ENCODE data around the gene NAV2.

NAV2 gene

GRCh38 chr11:19788435-19788834 lies 75.8 kb downstream of the NAV2 start:
- no peak for DNase-seq

- DNase-seq = no peak
These were observed 76.6 kb downstream of the NAV2 start for GRCh38 chr11:19789245-19789644.

GRCh38 chr11:19789835-19790710 lies 77.4 kb downstream of the NAV2 start:
- no peak for DNase-seq

- DNase-seq = no peak
These were observed 78.4 kb downstream of the NAV2 start for GRCh38 chr11:19790831-19791552.

GRCh38 chr11:19792510-19792909 lies 79.9 kb downstream of the NAV2 start:
- DNase-seq = no peak

GRCh38 chr11:19793326-19793725 lies 80.7 kb downstream of the NAV2 start:
- no peak for DNase-seq

- no peak for DNase-seq
These were observed 81.5 kb downstream of the NAV2 start for GRCh38 chr11:19794161-19794560.

- DNase-seq = no peak
These were observed 82.4 kb downstream of the NAV2 start for GRCh38 chr11:19795082-19795481.

GRCh38 chr11:19800162-19800561 lies 87.5 kb downstream of the NAV2 start:
- no peak for DNase-seq

GRCh38 chr11:19800714-19801519 lies 88.3 kb downstream of the NAV2 start:
- no peak for DNase-seq

- DNase-seq = no peak
These were observed 90.2 kb downstream of the NAV2 start for GRCh38 chr11:19802773-19803293.

- DNase-seq = no peak
These were observed 90.9 kb downstream of the NAV2 start for GRCh38 chr11:19803506-19803998.

GRCh38 chr11:19805376-19805775 lies 92.7 kb downstream of the NAV2 start:
- DNase-seq = no peak

GRCh38 chr11:19805827-19806226 lies 93.2 kb downstream of the NAV2 start:
- DNase-seq = no peak

- DNase-seq = no peak
These were observed 93.6 kb downstream of the NAV2 start for GRCh38 chr11:19806251-19806650.

GRCh38 chr11:19808076-19808911 lies 95.7 kb downstream of the NAV2 start:
- no peak for DNase-seq

- DNase-seq = no peak
These were observed 98.2 kb downstream of the NAV2 start for GRCh38 chr11:19810852-19811251.

GRCh38 chr11:19811380-19811779 lies 98.7 kb downstream of the NAV2 start:
- DNase-seq = no peak

- no peak for DNase-seq
These were observed 99.5 kb downstream of the NAV2 start for GRCh38 chr11:19812096-19812495.

- DNase-seq = no peak
These were observed 100.1 kb downstream of the NAV2 start for GRCh38 chr11:19812710-19813109.

GRCh38 chr11:19813158-19813879 lies 100.7 kb downstream of the NAV2 start:
- DNase-seq = no peak
